Fibroblast of lung (primary cell): ENCODE data around the gene NUP214.

Experiments
- EZH2 ChIP-seq: IDR thresholded peaks from 2 replicates; pipeline ENCODE4 v1.5.1; 2012; ENCODE audit warnings: low read length, control low read depth, mild to moderate bottlenecking; ENCODE audit errors: missing control alignments
- TF ChIP-seq, protein P1 (sequence below), 2 donors: IDR thresholded peaks in 1 of 2; conservative IDR thresholded peaks in 1 of 2; 1 replicate in 1 of 2; 2 replicates in 1 of 2; pipeline ENCODE4 v1.5.1; 2011 to 2012; ENCODE audit warnings: low read length in 2 of 2, control low read depth in 1 of 2, inconsistent platforms in 1 of 2, low read depth in 1 of 2, mild to moderate bottlenecking in 1 of 2

DNA sequence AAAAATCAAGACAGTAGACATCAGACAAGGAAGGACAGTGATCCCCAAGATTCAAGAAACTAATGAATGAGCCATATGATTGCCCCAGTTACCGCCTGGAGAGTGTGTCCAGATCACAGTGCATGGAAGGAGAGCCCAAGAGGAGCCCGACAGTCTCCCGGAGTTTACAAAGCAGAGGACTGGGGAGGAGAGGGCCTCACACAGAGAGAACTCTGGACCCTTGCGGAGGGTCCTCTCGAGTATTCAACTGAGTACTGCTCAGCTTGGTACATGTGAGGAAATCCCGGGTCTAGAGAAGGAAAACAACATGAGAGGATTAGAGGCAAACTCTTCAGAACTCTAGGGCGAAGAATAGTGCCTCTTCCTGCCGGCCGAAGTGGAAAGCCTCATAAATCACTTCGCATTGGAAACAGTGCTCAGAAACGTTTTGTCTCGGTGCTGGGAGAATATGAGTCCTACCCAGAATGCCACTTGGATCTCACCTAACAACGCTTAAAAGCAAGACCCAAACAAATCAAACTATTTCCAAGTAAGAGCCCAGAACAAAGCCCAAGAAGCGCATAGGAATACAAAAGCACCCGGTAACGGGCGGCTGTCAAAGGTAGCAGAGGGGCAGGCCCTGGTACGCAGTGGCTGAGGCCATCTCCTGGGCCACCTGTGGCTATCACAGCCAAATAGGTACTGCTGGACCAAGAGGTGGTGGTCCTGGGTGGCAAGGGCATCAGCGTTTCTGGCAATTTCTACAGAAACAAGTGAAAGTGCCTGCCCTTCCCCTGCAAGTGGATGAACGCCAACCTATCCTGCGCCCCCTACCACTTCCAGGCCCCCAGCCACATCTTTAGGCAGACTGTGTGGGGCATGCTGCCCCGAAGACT lies 114.9 kb downstream of the NUP214 start:
- TF ChIP-seq, protein P1, sequence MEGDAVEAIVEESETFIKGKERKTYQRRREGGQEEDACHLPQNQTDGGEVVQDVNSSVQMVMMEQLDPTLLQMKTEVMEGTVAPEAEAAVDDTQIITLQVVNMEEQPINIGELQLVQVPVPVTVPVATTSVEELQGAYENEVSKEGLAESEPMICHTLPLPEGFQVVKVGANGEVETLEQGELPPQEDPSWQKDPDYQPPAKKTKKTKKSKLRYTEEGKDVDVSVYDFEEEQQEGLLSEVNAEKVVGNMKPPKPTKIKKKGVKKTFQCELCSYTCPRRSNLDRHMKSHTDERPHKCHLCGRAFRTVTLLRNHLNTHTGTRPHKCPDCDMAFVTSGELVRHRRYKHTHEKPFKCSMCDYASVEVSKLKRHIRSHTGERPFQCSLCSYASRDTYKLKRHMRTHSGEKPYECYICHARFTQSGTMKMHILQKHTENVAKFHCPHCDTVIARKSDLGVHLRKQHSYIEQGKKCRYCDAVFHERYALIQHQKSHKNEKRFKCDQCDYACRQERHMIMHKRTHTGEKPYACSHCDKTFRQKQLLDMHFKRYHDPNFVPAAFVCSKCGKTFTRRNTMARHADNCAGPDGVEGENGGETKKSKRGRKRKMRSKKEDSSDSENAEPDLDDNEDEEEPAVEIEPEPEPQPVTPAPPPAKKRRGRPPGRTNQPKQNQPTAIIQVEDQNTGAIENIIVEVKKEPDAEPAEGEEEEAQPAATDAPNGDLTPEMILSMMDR (conservative IDR thresholded peaks at IDR 0.05 in 1 of 2, IDR thresholded peaks at IDR 0.05 in 1 of 2; ENCODE audit: low read depth in 1 of 2, low read length in 2 of 2): no peak
- TF ChIP-seq EZH2: no peak
